Endothelial cell of umbilical vein (primary cell): ENCODE results near the gene LGR6. TPM values are rescaled to one million over a fixed set of nuclear protein-coding genes. Genes with fewer than 3 reads are reported as not detected.

Source experiments
- BruUV-seq: library from RNA; stranded (reverse); fragments of 400-500 nt; replicated peaks from 2 replicates; lab custom pipeline; 2021; lab: Mats Ljungman, UMichigan
- CTCF ChIA-PET: fragments of 300-600, 350-600 bp; sonication (Branson Sonifier 250); formaldehyde crosslinking; loops from one replicate; lab custom pipeline; 2021; ENCODE audit warnings: antibody characterized with exemption, inconsistent platforms; lab: Charles Lee
- POLR2A ChIA-PET: fragments of 300-600, 350-600 bp; sonication (Branson Sonifier 250); formaldehyde crosslinking; loops from one replicate; lab custom pipeline; 2021; ENCODE audit warnings: antibody characterized with exemption, inconsistent platforms; lab: Charles Lee
- DNase-seq: peaks from one replicate; pipeline ENCODE4 v3.0.0-alpha.2; 2011; ENCODE audit warnings: low read depth, low spot score
- FAIRE-seq: peaks from 2 replicates; lab custom pipeline; 2011; peaks lifted over from hg19 to GRCh38; lab: Jason Lieb, UNC
- H2AFZ ChIP-seq: 2 replicates; pipeline ENCODE4 v1.6.0; 2012; ENCODE audit warnings: low read depth, low read length, control low read depth, inconsistent platforms
- H3K27ac ChIP-seq: 2 replicates; pipeline ENCODE4 v1.5.1; 2011; ENCODE audit warnings: low read depth, mild to moderate bottlenecking, control low read depth, low read length, moderate library complexity; ENCODE audit not compliant: insufficient read depth
- H3K27me3 ChIP-seq, 2 experiments: 2 replicates each; pipeline versions ENCODE4 v1.6.0 to v1.6.1; 2011; ENCODE audit warnings: low read length in 2 of 2, mixed read lengths in 1 of 2; ENCODE audit not compliant: control insufficient read depth in 2 of 2, insufficient read depth in 2 of 2
- H3K36me3 ChIP-seq, 2 experiments: 2 replicates in 1 of 2; 3 replicates in 1 of 2; pipeline ENCODE4 v1.5.1; 2011; ENCODE audit warnings: low read length in 2 of 2, mild to moderate bottlenecking in 1 of 2, moderate library complexity in 1 of 2; ENCODE audit not compliant: control insufficient read depth in 2 of 2, insufficient read depth in 2 of 2; ENCODE audit errors: extremely low read depth in 1 of 2
- H3K4me1 ChIP-seq: 3 replicates; pipeline ENCODE4 v1.5.1; 2011; ENCODE audit warnings: mild to moderate bottlenecking, low read length; ENCODE audit not compliant: control insufficient read depth, insufficient read depth; ENCODE audit errors: extremely low read depth
- H3K4me2 ChIP-seq: 2 replicates; pipeline ENCODE4 v1.6.1; 2011; ENCODE audit warnings: low read length, control low read depth, mixed read lengths; ENCODE audit not compliant: insufficient read depth
- H3K4me3 ChIP-seq, 3 experiments: fragments of 200-600 bp in 1 of 3; sonication (generic), shearing (Covaris generic) in 1 of 3; replicated peaks in 1 of 3; 2 replicates each; pipeline ENCODE4 v1.5.1; 2011 to 2016; ENCODE audit warnings: control low read depth in 3 of 3, low read length in 3 of 3, mild to moderate bottlenecking in 2 of 3, inconsistent platforms in 1 of 3, low read depth in 1 of 3, moderate library complexity in 1 of 3; ENCODE audit not compliant: insufficient read depth in 1 of 3
- H3K79me2 ChIP-seq: 2 replicates; pipeline ENCODE4 v1.6.0; 2012; ENCODE audit warnings: low read length, inconsistent platforms; ENCODE audit not compliant: control insufficient read depth, insufficient read depth
- H3K9ac ChIP-seq: replicated peaks from 2 replicates; pipeline ENCODE3; 2011; ENCODE audit warnings: low read length, control low read depth; ENCODE audit not compliant: insufficient read depth; ENCODE audit errors: extremely low read depth
- H3K9me1 ChIP-seq: replicated peaks from 3 replicates; pipeline ENCODE4 v1.6.0; 2011; ENCODE audit warnings: mild to moderate bottlenecking, low read length; ENCODE audit not compliant: control insufficient read depth, insufficient read depth; ENCODE audit errors: extremely low read depth
- H3K9me3 ChIP-seq: replicated peaks from 2 replicates; pipeline ENCODE4 v1.5.1; 2012; ENCODE audit warnings: low read length, inconsistent platforms; ENCODE audit not compliant: control insufficient read depth, insufficient read depth
- H4K20me1 ChIP-seq: replicated peaks from 2 replicates; pipeline ENCODE3; 2011; ENCODE audit warnings: mild to moderate bottlenecking, low read length; ENCODE audit not compliant: control insufficient read depth, insufficient read depth; ENCODE audit errors: extremely low read depth
- CTCF ChIP-seq, 2 donors: IDR thresholded peaks; 1 replicate in 1 of 2; 2 replicates in 1 of 2; pipeline ENCODE4 v1.5.1; 2011; ENCODE audit warnings: low read length in 2 of 2, mild to moderate bottlenecking in 2 of 2, moderate library complexity in 2 of 2, control low read depth in 1 of 2, inconsistent platforms in 1 of 2, low read depth in 1 of 2; ENCODE audit not compliant: insufficient read depth in 1 of 2; ENCODE audit errors: extremely low read depth in 1 of 2
- EZH2 ChIP-seq: IDR thresholded peaks from 2 replicates; pipeline ENCODE4 v1.6.1; 2012; ENCODE audit warnings: borderline replicate concordance, low read depth, mild to moderate bottlenecking, moderate library complexity, low read length, inconsistent platforms; ENCODE audit not compliant: severe bottlenecking
- FOS ChIP-seq: IDR thresholded peaks from 2 replicates; pipeline ENCODE4 v1.6.1; 2011; ENCODE audit warnings: mild to moderate bottlenecking, low read length, moderate library complexity, borderline replicate concordance; ENCODE audit not compliant: insufficient read depth
- GATA2 ChIP-seq: IDR thresholded peaks from 2 replicates; pipeline ENCODE4 v1.7.0; 2011; ENCODE audit warnings: low read depth, mild to moderate bottlenecking, moderate library complexity, mixed read lengths, low read length; ENCODE audit not compliant: insufficient read length, insufficient read depth
- JUN ChIP-seq: IDR thresholded peaks from 2 replicates; pipeline ENCODE4 v1.6.1; 2011; ENCODE audit warnings: borderline replicate concordance, low read depth; ENCODE audit not compliant: insufficient read length, insufficient read depth
- MAX ChIP-seq: IDR thresholded peaks from 2 replicates; pipeline ENCODE4 v1.6.1; 2011; ENCODE audit not compliant: insufficient read depth, insufficient read length
- MYC ChIP-seq: IDR thresholded peaks from one replicate; pipeline ENCODE4 v1.6.1; 2011; ENCODE audit warnings: mild to moderate bottlenecking, low read depth, low read length
- POLR2A ChIP-seq: IDR thresholded peaks from 2 replicates; pipeline ENCODE4 v1.6.1; 2012; ENCODE audit warnings: low read depth, mild to moderate bottlenecking, control low read depth, low read length
- POLR2AphosphoS5 ChIP-seq: IDR thresholded peaks from 2 replicates; pipeline ENCODE4 v1.6.1; 2012; ENCODE audit warnings: low read depth, mild to moderate bottlenecking, control low read depth, low read length, moderate library complexity; ENCODE audit not compliant: insufficient read depth
- dilution Hi-C: fragments of 300-500 bp; cut with MboI; formaldehyde crosslinking; loops from one replicate; pipeline ENCODE4 v1.15.0; 2019; ENCODE audit warnings: low sequenced_read_pairs; ENCODE audit not compliant: extremely low pct_ligation_motif_present
- intact Hi-C: fragments of 100-400 bp; cut with micrococcal nuclease; formaldehyde crosslinking; loops from one replicate; pipeline ENCODE4 v1.10.0; 2022
- polyA plus RNA-seq, 4 experiments: library from polyadenylated mRNA; depleted of rRNA in 3 of 4; stranded (reverse) in 3 of 4; unstranded in 1 of 4; fragments of >200 nt; gene quantifications; 2 replicates each; pipeline versions ENCODE4 v1.2.1 to v1.2.3, GENCODE V29; 2011 to 2012; ENCODE audit warnings: missing spikeins in 1 of 4
- total RNA-seq: library from RNA; stranded (reverse); gene quantifications from 2 replicates; pipeline ENCODE4 v1.2.3, GENCODE V29; 2021

The LGR6 gene
- total and polyA plus RNA-seq, 2 donors (not counting 3 experiments of a cell fraction or from before 2014, with no cell fraction given), result not detected

GRCh38 chr1:202168861-202169260 lies 24.7 kb upstream of the LGR6 start:
- ChIA-PET POLR2A (no interaction called here), CTCF (no interaction called here)
- Histone ChIP-seq H3K27ac (no peak overlapping the region), H4K20me1 (no peaks in the 10 kb centered on the region), H2AFZ (no peak overlapping the region), H3K4me1 (no peaks in the 10 kb centered on the region), H3K27me3 (no peaks in the 10 kb centered on the region), H3K4me2 (no peak overlapping the region), H3K4me3 (no peak overlapping the region), H3K9me1 (no peaks in the 10 kb centered on the region), H3K9me3 (no peaks in the 10 kb centered on the region), H3K79me2 (no peaks in the 10 kb centered on the region), H3K36me3 (no peaks in the 10 kb centered on the region), H3K9ac (no peak overlapping the region)
- FAIRE-seq, result no peak
- intact Hi-C loops (no loop called here), dilution Hi-C loops (no loop called here)
- TF ChIP-seq JUN, result no peak
- no TSS peak for BruUV-seq
- no peak for DNase-seq

DNA sequence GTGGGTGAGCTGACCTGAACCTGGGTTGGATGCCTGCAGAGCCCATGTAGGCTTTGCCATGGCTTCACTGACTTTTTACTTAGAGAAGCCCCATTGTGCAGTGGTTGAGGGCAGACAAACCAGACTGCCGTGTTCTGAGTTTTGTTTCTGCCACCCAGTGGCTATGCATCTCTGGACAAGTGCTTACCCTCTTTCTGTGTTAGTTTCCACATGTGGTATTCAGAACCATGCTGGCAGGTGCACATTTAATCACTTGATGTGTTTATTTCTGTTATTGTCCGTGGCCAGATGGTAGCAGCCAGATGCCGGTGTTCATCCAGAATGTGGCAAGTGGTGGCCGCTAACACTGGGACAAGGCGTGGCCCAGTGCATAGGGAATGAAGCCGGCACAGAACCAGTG lies 22.9 kb upstream of the LGR6 start:
- no peak for TF ChIP-seq EZH2
- TF ChIP-seq FOS, result no peak
- TF ChIP-seq JUN, result no peak
- no peak for TF ChIP-seq GATA2
- TF ChIP-seq MAX, result no peak
- no peak for TF ChIP-seq POLR2AphosphoS5
- TF ChIP-seq CTCF (IDR thresholded peaks at IDR 0.05; ENCODE audit: extremely low read depth in 1 of 2, insufficient read depth in 1 of 2, low read depth in 1 of 2, low read length in 2 of 2), result no peak
- TF ChIP-seq POLR2A, result no peak
- TF ChIP-seq MYC, result no peak
- no peak overlapping the region for H2AFZ ChIP-seq
- H3K36me3 ChIP-seq, result no peaks in the 10 kb centered on the region
- no peak overlapping the region for H3K9ac ChIP-seq
- no peaks in the 10 kb centered on the region for H4K20me1 ChIP-seq
- FAIRE-seq, result no peak
- no peak overlapping the region for H3K4me3 ChIP-seq
- H3K27me3 ChIP-seq, result no peaks in the 10 kb centered on the region
- CTCF ChIA-PET, result interaction anchor here (1.0 to 1.3 kb wide), 2 partner anchors 16 to 65 kb away, joined by 3 to 4 read pairs; no protein-coding TSS in a partner anchor
- H3K27ac ChIP-seq, result no peak overlapping the region
- H3K79me2 ChIP-seq, result no peaks in the 10 kb centered on the region
- H3K9me1 ChIP-seq, result no peaks in the 10 kb centered on the region
- POLR2A ChIA-PET, result no interaction called here
- H3K9me3 ChIP-seq, result no peaks in the 10 kb centered on the region
- BruUV-seq, result no TSS peak
- H3K4me2 ChIP-seq, result no peak overlapping the region
- intact Hi-C loops, result no loop called here
- no peak for DNase-seq
- no peaks in the 10 kb centered on the region for H3K4me1 ChIP-seq
- dilution Hi-C loops, result no loop called here
